ENCODE measurements around the gene CRKL.

Gene CRKL

GRCh38 chr22:20951151-20951931 lies 34.1 kb downstream of the CRKL start:
- DNase-seq (ENCODE audit: low read depth in 1 of 2, low spot score in 1 of 2) = no peak

DNA sequence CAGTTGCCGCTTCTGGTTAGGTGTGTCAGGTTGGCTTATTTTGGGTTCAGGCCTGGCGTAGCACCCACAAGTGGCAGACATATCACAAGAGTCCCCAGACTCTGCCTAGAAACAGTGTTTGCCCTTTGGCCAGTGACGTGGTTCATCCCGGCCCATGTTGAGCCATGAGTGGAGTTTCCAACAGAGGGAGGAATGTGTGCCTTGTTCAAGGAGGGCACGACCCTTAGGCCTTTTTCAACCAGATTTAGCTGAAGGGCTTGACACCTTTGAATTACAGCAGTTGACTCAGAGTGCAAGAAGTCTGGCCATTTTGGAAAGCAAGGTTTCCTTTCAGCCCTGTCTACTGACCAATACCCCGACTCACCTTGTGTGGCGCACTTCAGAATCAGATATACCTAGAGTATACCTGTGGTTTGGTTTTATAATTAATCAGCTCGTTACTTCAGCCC lies 34.7 kb downstream of the CRKL start:
- DNase-seq (ENCODE audit: low read depth in 1 of 2, low spot score in 1 of 2) = no peak

- no peak for DNase-seq (ENCODE audit: low read depth in 1 of 2, low spot score in 1 of 2)
Observed at GRCh38 chr22:20952544-20953341, 35.5 kb downstream of the CRKL start.

- DNase-seq (ENCODE audit: low read depth in 1 of 2, low spot score in 1 of 2) = no peak
Observed at GRCh38 chr22:20953342-20953608, 36.1 kb downstream of the CRKL start.

- DNase-seq (ENCODE audit: low read depth in 1 of 2, low spot score in 1 of 2) = no peak
Observed at GRCh38 chr22:20953668-20954500, 36.7 kb downstream of the CRKL start.

- DNase-seq (ENCODE audit: low read depth in 1 of 2, low spot score in 1 of 2) = no peak
Observed at GRCh38 chr22:20955548-20955947, 38.3 kb downstream of the CRKL start.

DNA sequence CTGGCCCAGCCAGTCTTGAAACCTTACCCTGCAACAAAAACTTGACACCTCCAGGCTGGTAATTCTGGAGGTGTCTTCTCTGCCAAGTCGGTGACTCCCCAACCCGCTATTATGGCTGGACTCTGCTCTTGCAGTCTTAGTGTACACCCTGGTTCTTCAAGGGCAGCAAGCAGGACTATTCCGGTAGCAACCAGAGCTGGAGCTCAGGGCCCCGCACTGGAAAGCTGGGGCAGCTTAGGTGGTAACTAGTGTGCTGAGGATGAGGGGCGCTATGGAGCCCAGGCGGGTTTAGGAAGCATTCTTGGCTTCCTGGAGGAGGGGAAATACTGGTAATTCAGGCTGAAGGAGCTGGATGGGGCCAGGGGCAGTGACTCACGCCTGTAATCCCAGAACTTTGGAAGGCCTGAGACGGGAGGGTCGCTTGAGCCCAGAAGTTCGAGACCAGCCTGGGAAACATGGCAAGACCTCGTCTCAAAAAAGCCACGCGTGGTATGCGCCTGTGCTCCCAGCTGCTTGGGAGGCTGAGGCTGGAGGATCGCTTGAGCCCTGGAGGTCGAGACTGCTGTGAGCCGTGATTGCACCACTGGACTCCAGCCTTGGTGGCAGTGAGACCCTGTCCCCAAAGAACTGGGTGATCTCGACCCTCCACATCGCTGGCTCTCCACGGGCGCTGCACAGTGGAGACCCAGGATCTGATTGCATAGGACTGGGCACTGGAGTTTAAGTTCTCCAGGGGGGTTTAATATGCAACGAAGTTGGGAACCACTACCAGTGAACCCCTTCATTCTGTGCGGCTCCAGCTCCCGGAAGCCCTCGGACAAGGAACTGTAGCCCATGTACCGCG lies 39.3 kb downstream of the CRKL start:
- no peak for DNase-seq (ENCODE audit: low read depth in 1 of 2, low spot score in 1 of 2)

DNA sequence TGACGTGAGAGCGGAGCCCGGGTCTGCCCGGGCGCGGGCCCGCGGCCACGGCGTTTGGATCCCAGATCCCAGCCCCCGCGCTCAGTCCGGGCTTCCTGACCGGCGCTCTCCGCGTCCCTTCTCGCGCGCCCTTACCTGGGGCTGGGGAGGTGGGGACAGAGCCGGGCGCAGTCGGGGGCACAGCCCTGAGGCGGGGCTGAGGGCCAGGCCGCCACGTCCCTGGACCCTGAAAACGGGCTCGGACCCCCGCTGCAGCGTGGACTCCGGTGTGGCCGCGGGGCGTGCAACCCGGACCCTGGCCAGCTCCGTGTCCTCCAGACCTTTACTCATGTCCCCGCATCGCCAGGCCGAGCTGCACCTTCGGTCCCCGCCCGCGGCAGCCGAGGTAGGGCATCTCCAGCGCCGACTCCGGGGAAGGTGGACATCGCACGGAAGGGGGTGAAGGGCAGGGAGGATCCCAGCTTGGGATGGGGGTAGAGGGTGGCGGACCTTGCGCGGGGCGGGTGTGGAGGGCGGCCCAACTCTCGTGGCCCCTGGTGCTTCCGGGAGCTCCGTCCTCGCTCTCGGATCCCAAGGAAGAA lies 40.0 kb downstream of the CRKL start:
- DNase-seq (ENCODE audit: low read depth in 1 of 2, low spot score in 1 of 2) = no peak

GRCh38 chr22:20957683-20958431 lies 40.6 kb downstream of the CRKL start:
- no peak for DNase-seq (ENCODE audit: low read depth in 1 of 2, low spot score in 1 of 2)

DNA sequence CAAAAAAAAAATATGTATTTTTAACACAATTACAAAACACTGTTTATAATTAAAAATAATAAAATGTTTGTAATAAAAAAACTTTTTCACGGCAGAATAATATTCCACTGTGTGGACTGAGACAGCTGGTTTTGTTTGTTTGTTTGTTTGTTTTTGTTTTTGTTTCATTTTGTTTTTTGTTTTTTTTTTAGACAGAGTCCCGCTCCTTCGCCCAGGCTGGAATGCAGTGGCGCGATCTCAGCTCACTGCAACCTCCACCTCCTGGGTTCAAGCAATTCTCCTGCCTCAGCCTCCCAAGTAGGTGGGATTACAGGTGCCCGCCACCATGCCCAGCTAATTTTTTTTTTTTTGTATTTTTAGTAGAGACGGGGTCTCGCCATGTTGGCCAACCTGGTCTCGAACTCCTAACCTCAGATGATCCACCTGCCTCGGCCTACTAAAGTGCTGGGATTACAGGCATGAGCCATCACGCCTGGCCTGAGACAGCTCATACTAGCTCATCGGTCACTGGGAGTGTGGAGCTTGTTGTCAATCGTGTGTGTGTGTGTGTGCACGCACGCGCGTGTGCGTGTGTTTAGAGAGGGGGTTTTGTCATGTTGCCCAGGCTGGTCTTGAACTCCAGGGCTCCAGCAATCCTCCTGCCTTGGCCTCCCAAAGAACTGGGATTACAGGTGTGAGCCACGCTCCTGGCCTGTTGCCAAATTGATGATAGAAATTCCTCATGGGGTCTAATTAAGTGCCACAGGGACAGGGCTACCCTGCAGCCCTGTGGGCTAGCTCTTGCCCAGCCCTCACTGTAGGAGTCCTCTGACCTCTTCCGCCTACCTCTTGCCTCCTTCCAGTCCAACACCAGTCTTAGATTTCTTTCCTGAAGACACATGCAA lies 42.6 kb downstream of the CRKL start:
- DNase-seq (ENCODE audit: low read depth in 1 of 2, low spot score in 1 of 2) = no peak

GRCh38 chr22:20960609-20961008 lies 43.4 kb downstream of the CRKL start:
- DNase-seq (ENCODE audit: low read depth in 1 of 2, low spot score in 1 of 2) = no peak

DNA sequence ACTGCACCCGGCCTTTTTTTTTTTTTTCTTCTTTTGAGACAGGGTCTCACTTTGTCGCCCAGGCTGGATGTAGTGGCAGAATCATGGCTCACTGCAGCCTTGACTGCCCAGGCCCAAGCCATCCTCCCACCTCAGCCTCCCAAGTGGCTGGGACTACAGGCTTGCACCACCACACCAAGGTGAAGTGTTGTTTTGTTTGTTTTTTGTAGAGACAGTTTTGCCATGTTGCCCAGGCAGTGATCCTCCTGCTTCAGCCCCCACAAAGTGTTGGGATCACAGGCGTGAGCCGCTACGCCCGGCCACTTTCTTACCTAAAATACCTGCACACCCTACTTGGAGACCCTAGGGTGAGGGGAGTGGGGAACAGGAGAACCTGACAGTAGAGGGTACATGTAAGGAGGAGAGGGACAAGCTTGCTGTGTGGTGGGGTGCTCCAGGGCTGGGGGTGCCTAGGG lies 45.3 kb downstream of the CRKL start:
- DNase-seq (ENCODE audit: low read depth in 1 of 2, low spot score in 1 of 2) = no peak

DNA sequence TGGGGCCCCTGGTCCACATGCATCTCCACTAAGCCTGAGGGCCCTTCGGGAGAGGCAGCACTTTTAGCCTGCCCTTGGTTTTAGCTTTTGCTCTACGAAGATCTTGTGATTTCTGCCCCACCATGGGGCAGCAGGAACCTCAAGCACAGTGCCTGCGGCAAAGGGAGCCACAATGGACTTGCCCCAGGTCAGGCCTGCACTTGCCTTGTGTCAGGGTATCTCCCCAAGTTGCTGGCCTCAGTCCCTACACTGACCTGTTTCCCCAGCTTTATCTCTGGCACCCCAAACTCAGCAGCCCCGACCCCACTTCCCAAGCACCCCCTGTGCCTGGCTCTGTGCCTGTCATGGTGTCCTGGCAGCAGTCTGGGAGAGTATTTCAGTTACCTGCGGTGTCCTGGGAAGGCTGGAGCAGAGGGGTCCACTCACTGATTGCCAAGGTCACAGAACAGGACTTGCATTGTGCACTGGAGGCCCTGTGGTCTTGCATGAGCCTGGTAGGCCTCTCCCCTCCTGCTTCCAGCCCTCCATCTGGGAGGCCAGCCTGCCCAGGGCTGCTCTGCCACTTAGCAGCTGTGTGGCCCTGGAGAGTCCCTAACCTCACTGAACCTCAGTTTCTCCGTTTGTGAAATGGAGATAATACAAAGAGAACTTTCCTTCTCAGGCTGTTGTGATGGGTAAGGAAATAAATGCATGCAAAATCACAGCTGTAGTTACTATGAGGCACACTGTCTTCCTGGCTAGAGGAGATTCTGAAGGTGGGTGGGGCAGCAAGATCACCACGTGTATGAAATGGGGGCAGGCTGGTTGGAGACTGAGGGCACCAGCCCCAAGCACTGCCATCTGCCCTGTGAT lies 46.2 kb downstream of the CRKL start:
- no peak for DNase-seq (ENCODE audit: low read depth in 1 of 2, low spot score in 1 of 2)

DNA sequence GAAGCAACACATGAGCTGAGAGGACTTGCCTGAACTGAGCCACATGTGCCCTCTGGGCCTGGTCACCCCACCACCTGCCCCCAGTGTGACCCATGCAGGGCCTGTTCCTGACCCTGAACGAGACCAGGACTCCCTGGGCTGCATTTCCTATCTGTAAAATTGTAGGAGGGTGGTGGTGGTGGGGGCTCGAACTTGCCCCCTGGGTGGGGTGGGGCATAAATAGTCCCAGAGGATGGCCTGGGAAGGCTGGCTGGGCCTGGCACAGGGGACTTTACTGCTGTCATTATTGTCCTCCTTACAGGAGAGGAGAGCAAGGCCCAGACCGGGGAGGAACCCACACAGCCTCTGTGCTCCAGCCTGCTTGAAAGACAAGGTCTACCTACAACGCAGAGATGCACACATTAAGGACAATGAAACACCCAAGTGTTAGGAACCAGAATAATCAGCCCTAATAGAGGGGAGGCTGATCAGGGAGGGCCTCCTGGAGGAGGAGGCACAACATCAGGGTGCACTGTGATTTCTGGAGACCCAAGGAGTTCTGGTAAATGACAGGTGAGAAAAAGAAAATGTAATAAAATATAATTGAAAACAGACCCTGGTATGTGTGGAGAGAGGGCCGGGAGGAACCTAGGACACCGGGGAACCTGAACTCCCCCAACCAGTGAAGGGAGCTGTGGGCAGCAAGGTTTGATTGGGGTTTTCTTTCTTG lies 47.0 kb downstream of the CRKL start:
- no peak for DNase-seq (ENCODE audit: low read depth in 1 of 2, low spot score in 1 of 2)

- DNase-seq (ENCODE audit: low read depth in 1 of 2, low spot score in 1 of 2) = no peak
Observed at GRCh38 chr22:20964799-20965103, 47.5 kb downstream of the CRKL start.

GRCh38 chr22:20965104-20965887 lies 48.1 kb downstream of the CRKL start:
- DNase-seq (ENCODE audit: low read depth in 1 of 2, low spot score in 1 of 2) = no peak

Measured in stimulated activated CD4-positive, alpha-beta T cell treated with anti-CD3 and anti-CD28 coated beads, Interleukin-15, amount 100 ng/mL, for 1 hour (primary cell).